HuH-7 (cell line): Measurements from ENCODE around the gene PPP1R16B.

Source experiments
- DNase-seq: peaks from one replicate; pipeline ENCODE4 v3.0.0; 2011; ENCODE audit warnings: low spot score

The PPP1R16B gene

DNA sequence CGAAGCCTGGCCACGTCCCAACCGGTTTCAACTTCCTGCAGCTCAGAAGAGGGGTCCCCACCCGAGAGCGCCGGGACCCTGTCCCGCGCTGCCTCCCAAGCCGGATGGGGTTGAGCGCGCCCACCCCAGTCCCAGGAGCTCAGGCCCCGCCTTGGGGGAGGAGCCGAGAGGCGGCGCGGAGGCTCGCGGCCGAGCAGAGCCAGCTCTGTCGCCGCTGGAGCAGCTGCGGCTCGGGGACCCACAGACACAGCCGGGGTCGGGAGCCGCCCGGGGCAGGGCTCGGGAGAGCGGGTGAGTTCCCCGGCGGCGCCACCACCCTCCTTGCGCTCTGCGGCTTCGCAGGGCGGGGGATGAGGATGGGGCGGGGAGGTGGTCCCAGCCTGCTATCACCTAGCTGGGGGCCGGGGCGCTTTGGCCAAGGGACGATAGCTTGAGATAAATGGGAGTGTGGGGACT is at the start of gene PPP1R16B:
Gene PPP1R16B, plus strand, starts transcription at position 196 of the 456 bp plus-strand sequence. CDS start 30,229 bp downstream, outside the sequence.
- peak; percentile 49 for DNase-seq

DNA sequence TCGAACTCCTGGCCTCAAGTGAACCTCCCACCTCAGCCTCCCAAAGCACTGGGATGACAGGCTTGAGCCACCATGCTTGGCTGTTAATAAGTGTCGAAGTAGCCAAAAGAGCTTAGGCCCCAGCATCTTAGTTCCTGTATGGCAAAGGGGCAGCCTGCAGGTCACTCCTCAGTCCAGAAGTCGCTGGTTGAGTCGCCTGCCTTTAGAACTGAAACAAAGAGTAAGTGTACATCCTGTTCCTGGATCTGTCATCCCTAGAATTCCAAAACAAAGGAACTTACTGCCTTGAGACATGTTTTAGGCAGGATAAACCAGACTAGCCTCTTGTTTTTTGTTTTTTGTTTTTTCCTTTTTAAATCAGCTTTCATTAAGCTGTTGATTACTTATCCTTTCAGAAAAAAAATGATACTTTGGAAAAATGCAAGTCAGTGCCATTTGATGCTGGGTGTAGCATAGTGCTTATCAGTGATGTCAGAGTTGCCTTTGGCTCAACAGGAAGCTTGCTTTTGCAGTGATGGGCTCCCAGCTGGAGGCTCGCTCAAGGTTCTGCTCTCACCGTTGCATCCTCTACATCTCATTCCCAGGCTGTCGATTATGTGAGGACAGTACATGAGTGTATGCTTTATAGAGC is 48.2 kb upstream of the PPP1R16B start:
- DNase-seq = no peak

DNA sequence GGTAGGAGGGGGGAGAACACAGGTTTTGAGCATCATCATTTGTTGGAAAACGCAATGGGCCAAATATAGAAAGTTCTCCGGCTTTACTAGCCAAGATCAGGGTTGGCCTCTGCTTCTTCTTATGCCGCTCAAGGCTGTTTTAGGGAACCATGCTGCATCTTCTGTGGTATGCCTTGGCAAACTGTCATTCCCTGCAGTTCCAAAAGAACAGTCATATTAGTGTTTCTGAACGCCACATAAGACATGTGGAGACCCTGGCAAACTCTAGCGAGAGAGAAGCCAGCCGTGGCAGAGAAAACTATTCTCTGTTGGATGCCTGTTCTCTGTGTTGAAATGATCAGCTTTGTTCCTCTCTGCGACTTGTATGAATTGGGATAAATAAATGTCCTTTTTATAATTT is 46.4 kb upstream of the PPP1R16B start:
- no peak for DNase-seq

DNA sequence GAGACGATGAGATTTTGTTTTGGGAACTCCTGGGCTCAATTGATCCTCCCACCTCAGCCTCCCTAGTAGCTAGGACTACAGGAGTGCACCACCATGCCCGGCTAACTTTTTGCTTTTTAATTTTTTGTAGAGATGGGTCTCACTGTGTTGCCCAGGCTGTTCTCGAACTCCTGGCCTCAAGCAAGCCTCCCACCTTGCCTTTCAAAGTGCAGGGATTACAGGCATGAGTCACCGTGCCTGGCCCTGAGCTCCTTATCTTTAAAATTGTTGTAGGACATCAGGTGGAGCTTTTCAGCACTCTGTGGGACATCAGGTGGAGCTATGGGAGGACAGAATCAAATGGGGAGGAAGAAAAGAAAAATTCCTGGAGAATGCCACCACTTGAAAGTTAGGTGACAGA is 44.5 kb upstream of the PPP1R16B start:
- DNase-seq = no peak

DNA sequence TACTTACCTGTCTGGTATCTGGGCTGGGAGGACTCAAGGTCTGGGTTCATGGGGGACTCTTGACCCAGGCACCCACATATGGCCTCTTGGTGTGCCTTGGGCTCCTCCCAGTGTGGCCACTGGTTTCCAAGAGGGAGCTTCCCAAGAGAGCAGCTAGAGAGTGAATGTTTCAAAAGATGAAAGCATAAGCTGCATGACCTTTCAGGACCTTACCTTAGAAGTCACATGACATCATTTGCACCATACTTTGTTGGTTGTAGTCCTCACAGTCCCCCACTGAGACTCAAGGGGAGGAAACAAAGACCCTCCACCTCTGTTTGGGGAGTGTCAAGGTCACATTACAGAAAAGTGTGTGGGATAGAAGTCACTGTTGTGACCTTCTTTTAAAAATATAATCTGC is 43.3 kb upstream of the PPP1R16B start:
- no peak for DNase-seq

DNA sequence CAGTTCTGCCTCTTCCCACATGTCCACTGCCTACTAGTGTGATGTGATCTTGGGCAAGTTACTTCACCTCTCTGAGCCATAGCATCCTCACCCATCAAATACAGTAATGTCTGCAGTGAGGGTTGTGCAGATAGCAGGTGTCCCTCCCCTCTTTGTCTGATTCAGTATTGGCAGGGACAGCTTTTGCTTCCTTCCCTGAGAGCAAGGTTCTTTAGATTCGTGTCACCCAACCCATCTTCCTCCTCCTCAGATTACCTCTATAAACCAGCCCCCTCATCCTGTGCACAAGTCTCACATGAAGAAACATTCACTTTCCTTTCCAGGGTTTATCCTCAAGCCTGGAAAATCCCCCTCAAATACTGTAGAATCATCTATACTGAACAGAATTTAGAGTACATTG is 41.9 kb upstream of the PPP1R16B start:
- no peak for DNase-seq

DNA sequence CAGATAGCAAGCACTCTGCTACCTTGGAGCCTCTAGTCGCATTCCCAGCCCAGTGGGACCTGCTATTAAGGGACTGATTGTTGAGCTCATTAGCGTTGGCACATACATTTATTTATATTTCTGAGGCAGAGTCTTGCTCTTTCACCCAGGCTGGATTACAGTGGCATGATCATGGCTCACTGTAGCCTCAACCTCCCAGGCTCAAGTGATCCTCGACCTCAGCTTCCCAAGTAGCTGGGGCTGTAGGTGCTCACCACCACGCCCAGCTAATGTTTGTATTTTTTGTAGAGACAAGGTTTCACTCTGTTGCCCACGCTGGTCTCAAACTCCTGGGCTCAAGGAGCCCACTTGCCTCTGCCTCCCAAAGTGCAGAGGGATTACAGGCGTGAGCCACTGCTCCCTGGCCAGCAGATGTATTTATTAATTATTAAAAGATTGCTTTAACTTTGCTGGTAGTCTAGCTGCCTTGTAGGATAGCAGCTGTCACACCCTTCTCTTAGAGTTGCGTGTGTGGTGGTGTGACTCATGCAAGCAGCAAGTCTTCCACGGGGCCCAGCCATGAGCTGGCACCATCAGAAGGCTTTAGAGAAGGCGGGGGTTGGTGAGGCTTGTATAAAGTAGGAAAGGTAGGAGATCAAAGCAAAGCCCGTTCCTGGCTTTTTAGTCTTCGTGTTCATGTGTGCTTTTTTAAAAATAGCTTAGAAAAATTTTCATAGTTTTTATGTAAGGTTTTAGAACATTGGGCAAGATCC is 40.8 kb upstream of the PPP1R16B start:
- DNase-seq = no peak

DNA sequence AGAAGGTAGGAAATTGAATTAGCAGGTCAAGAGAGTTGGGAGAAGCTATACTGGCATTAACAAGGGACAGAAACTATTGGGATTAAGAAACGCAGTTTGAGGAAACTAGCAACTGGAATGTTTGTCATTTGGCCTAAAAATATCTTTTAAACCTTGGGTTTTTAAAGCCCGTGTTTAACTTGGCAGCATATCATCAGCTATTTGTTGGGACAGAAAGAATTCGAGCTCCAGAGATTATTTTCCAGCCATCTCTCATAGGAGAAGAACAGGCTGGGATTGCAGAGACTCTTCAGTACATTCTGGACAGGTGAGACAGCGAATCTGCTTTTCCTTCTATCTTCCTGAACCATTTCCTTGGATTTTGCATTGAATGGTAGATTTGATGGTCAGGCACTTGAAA is 39.4 kb upstream of the PPP1R16B start:
- DNase-seq = no peak

DNA sequence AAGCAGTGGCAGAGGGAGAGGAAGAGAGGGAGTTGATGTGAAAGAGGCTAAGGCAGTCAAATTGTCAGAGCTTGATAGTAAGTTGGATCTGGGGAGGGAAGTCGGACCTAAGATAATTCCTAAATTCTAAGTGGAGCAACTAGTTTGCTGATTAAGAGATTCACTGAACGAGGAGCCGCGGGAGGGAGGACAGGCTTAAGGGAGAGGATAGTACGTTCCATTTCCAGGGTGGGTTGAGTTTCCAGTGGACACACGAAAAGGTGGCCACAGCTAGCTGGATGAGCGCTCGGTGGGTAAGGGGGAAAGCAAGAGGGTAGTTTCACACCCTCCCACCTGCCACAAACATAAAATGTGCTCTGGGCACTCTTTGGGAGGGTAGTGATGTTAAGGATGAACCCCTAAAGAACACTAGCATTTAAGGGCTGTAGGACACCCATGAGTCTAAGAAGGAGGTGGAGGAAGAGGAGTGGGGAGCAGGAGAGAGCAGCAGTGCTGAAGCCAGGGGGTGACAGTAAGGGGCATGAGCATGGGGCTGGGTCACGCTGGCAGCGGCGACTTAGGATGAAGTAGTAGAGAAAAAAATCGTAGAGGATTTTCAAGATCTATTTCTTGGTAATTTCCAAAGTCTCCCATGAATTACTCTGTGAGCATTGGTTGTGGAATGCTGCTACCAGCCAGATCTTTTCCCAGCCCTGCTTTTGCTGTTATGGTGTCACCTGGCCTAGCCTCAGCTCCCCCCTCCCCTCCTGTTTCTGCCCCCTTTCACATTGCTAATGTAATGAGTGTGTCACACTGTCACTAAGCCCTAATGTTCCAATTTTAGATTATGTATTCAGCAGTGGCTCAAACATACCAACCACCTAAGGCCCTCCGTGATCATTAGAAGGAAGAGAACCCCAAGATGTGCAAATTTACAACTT is 35.9 kb upstream of the PPP1R16B start:
- DNase-seq = no peak

DNA sequence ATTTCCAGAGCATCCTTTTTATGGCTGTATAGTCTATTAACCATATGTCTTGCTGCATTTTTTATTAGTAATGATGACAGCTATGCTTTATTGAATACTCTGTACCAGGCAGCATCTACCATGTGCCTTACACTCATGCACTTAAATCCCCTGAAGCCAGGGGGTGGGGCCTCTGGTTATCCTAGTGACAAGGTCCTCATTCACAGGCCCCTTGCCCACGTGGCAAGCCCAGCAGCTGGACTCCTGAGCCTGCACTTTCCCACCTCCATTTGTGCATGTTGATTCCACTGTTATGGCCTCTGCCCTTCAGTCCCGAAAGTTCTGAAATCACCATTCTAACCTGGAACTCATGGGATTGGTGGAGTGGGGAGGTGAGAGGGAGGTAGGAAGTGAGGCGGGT is 35.0 kb upstream of the PPP1R16B start:
- no peak for DNase-seq

DNA sequence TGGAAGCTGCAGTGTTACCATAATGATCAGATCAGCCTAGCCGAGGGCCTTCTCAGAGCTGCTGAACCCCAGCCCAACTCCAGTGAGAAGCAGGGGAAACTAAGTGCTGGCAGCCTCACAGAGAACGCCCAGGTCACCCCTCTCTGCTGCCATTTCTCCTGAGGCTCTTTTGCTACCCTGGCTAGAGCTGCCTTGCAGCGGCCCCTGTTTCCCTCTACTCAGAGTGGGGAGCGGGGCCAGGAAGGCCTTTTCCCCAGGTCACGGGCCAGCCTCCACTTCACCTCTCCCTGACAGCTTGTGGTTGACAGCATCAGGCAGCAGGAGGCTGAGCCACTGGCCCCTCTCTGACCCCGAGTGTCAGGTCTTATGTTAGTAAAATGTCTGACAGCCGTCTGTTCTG is 34.5 kb upstream of the PPP1R16B start:
- no peak for DNase-seq

DNA sequence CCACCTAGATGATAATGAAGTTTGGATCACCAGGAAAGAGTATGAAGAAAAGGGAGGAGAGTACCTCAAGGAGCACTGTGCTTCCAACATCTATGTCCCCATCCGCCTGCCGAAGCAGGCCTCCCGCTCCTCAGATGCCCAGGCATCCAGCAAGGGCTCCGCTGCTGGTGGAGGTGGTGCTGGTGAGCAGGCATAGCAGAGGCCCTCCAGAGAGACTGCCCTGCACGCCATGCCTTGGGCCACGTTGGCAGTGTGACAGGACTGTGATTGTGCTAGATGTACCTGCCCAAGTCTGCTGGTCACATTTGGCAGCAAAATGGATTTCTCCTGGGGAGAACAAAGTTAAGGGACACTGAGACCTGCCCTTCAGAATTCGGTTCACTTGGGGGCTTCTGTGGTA is 33.9 kb upstream of the PPP1R16B start:
- DNase-seq = no peak

DNA sequence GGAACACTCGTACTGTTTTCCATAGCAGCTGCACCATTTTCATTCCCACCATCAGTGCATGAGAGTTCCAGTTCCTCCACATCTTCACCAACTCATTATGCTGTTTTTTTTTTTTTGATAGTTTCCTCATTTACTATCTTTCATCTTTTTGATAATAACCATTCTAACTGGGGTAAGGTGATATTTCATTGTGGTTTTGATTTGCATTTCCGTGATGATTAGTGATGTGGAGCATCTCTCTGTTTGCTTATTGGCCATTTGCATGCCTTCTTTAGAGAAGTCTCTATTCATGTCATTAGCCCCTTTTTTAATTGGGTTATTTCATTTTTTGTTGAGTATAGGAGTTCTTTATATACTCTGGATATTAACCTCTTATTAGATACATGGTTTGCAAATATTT is 31.3 kb upstream of the PPP1R16B start:
- no peak for DNase-seq

DNA sequence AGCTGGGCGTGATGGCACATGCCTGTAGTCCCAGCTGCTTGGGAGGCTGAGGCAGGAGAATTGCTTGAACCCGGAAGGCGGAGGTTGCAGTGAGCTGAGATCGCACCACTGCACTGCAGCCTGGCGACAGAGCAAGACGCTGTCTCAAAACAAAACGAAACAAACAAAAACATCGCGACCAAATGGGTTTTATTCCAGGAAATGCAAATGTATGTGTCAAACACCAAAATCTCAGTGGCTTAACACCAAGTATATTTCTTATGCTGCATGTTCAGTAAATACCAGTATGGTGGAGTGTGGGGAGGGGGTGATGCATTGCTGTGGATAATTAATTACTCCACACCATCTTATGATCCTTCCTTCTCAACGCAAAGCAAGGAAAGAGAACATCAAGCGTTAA is 29.1 kb upstream of the PPP1R16B start:
- no peak for DNase-seq

DNA sequence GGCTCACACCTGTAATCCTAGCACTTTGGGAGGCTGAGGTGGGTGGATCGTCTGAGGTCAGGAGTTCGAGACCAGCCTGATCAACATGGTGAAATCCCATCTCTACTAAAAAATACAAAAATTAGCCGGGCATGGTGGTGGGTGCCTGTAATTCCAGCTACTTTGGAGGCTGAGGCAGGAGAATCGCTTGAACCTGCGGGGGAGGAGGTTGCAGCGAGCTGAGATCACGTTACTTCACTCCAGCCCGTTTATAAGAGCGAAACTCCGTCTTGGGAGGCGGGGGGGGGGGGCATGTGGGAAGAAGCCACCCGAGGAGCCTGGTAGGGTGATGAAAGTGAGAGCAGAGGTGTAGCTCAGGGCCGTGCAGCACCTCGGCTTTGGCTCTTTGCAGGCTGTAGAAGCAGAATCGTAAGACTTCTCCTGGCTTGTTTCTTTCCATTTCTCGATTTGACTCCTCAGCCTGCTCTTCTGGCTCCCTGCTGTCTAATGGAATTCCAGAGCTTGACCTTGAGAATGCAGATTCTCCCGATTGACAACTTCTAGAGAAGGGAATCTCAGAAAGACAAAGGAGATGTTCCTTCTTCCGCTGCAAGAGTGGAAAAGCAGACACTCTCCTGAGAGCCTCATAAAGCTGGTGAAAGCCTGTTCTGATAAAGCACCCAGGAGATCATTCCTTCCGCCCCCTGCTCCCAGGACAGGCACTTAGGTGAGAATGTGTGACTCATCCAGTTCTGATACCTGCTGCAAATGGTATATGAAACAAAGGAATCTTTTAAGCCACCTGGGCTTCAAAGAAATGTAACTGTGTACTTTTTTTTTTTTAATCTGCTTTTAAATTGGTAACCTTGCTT is 26.0 kb upstream of the PPP1R16B start:
- no peak for DNase-seq

DNA sequence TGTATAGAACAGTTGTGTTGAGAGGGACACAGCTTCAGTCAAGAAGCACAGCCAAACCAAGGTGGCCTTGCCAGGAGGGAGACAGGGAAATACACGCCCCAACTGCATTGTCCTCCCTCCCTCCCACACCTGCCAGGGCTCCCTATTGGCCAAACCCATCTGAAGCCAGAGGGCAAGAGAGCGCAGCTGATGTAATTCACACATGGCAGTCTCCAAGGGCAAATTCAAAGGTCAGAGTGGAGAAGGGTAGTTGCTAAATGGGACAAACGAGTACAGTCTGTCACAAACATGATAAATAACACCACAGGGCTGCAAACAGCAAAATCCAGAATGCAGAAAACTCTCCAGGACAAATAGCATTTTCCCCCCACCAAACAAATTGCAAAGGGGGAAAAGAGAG is 23.2 kb upstream of the PPP1R16B start:
- DNase-seq = no peak

DNA sequence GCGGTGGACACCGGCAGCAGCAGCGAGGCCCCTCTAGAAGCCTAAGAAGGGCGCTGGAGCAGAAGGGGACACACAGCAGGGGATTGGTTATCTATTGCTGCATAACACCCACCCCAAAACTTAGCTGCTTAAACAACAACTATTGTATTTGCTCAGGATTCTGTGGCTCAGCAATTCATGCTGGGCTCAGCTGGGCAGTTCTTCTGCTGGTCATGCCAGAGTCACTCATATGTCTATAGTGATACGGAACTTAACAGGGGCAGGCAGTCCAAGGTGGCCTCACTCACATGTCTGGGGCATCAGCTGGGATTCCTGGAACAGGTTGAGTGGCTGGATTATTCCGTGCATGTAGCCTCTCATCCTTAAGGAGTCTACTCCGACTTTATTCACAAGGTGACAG is 17.6 kb upstream of the PPP1R16B start:
- no peak for DNase-seq

DNA sequence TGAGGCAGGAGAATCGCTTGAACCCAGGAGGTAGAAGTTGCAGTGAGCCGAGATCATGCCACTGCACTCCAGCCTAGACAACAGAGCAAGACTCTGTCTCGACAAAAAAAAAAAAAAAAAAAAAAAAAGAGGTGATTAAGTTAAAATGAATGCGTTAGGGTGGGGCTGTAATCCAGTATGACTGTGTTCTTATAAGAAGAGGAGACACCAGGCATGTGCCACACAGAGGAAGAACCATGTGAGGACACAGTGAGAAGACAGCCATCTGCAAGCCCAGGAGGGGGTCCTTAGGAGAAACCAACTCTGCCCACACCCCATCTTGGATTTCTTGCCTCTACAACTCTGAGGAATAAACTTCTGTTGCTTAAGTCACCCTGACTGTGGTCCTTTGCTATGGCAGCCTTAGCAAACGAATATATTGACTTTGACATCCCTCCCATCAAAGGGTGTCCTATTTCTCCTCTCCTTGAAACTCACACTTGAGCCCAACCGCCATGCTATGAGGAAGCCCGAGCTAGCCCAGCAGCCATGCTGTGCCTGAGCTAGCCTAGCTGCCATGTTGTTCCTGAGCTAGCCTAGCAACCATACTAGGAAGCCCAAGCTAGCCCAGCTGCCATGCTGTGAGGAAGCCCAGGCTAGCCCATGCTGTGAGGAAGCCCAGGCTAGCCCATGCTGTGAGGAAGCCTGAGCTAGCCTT is 15.8 kb upstream of the PPP1R16B start:
- DNase-seq = no peak

DNA sequence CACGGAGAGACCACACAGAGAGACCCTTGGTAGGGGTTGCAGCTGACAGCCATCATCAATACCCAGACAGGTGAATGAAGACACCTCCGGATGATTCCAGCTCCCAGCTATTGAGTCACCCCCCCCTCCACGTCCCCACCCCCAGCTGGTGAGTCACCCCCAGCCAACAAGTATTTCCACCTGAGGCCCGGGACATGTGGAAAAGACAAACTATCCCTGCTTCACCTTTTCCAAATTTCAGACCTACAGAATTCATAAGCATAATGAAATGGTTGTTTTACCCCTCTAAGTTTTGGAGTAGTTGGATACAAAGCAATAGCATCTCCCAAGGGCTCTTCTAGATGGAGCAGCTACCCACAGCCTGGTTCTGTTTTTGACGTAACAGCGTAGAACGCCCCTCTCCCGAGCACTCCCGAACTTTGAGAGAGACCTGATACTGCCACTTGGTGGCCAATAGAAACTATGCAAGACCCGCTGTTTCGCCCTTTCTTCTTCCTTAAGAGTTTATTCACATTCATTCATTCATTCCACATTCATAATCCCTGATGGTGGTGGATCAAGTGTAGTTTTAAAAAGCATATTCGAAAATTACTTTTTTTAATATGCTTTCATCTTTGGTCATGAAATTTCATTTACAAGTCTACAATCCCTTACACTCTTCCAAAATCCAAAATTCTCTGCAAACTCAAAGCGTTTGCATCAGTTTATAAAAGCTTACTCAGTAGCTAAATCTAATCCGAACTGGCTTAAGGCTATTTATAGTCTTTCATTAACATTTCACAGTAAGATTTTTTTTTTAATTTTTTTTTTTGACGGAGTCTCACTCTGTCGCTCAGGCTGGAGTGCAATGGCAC is 15.1 kb upstream of the PPP1R16B start:
- DNase-seq = peak; percentile 37

DNA sequence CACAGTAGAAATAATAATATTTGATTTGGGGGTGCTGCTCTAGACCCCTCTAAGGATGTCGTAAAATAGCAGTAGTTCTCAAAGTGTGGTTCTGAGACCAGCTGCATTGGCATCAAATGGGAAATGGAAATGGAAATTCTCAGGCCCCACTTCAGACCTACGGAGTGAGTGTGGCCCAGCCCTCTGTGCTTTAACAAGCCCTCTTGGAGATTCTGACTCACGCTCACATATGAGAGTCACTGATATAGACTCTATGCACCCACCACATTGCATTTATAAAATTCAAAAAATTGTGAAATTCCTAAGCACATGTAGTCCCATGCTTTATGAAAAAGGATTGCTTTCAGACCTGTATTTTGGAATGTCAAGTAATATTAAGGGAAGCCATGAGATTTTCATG is 14.2 kb upstream of the PPP1R16B start:
- DNase-seq = no peak
